Epidermal melanocyte (primary cell): ENCODE results near the gene TGIF2.

Experiments
- DNase-seq: peaks from one replicate; pipeline ENCODE4 v3.0.0; 2011; ENCODE audit warnings: low spot score; ENCODE audit not compliant: insufficient read length

TGIF2 gene

GRCh38 chr20:36573103-36573797, at the start of gene TGIF2:
Gene TGIF2, plus strand, starts transcription at chr20:36573597. Its CDS starts 5,178 bp downstream, at chr20:36578775.
- DNase-seq = peak; percentile 91

DNA sequence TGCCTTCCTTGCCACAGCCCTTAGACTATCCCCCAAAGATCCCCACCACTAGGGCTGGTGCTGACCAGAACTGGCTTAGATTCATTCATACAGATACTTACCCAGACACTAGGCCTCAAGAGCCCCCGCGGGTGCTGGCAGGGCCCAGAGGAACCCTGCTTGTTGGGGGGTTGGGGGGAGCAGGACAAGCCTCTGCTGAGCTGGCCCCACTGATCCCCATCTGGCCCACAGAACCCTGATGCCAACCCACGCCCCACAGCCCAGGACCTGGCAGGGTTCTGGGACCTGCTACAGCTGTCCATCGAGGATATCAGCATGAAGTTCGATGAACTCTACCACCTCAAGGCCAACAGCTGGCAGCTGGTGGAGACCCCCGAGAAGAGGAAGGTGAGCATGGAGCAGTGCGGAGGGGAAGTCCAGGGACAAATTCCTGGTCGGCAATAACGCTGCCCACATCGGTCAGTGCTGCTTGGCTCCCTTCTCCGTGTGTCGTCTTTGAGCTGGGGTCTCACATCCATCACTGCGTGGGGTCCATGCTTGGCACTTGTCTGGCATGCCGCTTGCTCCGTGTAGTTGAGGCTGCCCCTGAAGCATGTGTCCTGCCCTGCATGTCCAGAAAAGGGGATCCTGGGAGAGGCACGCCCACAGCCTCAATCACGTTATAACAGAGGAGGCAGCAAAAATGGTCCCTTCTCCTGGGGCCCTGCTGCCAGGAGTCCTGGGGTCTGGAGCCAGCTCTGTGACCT, 47.6 kb upstream of the TGIF2 start:
- no peak for DNase-seq

GRCh38 chr20:36526521-36527011, 46.8 kb upstream of the TGIF2 start:
- no peak for DNase-seq

DNA sequence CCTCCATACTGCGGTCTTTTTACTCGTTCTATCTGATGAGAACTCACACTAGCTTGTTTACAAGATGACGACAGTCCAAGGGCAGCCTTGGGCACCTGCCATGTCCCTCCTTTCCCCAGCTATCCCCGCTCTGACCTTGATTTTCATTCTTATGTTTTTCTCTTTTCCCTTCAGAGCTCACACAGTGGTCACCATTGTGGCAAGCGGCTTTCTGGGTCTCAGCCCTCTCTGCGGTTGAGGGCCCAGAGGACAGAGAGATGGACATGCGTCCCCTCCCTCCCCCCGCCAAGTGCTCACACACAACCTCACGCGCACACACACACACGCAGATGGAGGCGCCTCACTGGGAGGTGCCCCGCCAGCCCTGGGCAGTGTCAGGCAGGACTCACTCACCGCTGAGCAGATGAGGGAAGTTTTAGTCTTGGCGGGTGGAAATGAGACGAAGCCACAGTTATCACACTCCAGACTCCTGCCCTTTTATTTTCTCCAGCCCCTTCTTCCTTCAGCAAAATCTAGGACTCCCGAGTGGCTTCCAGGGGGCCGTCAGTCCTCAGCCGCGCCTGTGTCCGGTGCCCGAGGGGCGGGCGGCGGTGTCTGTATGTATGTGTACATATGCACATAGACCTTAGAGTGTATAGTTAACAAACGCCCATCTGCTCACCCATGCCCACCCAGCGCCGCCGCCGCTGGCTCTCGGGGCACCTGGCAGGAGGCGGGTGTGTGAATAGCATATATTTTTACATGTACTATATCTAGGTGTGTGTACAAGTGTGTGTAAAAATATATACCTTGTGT, 45.9 kb upstream of the TGIF2 start:
- DNase-seq = no peak

DNA sequence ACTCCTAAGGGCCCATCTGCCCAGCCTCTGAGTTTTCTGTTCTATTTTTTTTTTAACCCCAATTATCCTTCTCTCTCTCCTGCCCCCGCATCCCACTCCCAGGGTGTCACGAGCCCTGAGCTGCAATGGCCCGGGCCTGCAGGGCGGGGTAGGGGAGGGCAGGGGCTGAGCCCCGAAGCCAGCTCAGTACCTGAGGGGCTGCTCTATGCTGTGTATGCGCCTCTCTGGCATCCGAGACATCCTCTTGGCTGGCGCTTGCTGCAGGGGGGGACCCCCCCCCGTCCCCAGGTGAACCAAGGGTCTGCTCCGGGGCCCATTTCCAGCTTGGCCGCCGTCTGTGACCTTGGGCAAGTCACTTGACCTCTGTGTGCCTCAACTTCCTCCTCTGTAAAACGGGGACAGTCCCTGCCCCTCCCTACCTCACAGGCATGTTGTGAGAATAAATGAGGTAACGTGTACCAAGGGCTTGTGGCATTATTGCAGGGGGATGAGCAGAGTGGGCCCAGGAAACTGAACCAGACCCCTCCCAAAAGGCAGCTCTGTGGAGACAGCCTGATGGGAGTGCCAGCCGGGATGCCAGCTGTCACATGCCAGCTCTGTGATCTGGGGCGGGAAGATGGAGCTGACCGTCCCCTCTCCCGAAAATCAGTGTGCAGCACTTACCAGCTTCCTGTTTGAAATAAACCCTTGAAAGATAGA, 45.1 kb upstream of the TGIF2 start:
- no peak for DNase-seq

- DNase-seq = no peak
These were observed 44.5 kb upstream of the TGIF2 start for GRCh38 chr20:36528875-36529417.

- DNase-seq = no peak
These were observed 41.0 kb upstream of the TGIF2 start for GRCh38 chr20:36532388-36532787.

GRCh38 chr20:36532822-36533221, 40.6 kb upstream of the TGIF2 start:
- DNase-seq = no peak

DNA sequence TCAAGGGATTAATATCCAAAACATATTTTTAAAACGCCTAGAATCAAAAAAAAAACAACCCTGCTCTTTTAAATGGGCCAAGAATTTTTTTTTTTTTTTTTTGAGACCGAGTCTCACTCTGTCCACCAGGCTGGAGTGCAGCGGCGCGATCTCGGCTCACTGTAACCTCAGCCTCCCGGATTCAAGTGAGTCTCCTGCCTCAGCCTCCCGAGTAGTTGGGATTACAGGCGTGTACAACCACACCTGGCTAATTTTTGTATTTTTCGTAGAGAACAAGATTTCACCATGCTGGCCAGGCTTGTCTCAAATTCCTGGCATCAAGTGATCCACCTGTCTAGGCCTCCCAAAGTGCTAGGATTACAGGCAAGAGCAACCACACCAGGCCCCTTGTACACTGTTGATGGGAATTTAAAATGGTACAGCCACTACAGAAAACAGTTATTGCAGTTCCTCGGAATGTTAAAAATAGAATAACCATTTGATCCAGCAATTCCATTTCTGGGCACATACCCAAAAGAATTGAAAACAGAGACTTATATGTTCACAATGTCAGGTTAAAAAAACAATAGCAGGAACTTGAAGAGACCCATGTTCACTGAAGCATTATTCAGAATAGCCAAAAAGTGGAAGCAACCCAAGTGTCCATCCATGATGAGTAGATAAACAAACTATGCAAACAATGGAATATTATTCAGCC, 35.2 kb upstream of the TGIF2 start:
- DNase-seq = no peak

- DNase-seq = no peak
These were observed 32.7 kb upstream of the TGIF2 start for GRCh38 chr20:36540551-36541211.

DNA sequence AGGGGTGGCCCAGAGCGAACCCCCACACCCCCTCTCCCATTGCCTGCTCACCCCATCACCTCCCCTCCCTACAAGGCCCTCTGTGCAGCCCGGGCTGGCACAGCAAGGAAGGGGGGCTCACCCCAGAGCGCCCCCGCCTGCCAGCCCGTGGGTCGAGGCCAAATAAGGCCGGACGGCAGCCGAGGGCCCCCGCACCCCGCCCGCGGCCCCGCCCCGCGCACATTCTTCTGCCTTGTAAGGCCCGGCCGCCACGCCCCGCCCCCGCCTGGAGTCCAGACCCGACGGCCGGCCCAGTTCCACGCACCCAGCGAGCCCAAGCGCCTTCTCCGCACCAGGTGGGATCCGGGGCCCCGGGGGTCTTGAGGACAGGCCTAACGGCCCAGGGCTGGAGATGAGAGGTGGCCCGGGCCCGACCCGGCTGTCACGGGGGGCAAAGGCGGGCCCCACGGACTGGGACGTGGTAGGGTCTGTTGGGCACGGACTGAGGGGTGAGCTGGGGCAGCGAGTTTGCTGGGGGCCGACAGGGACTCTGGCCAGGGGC, 32.1 kb upstream of the TGIF2 start, which contains the start of gene MYL9:
MYL9 (plus strand) TSS at position 293 of the 541 bp plus-strand sequence. CDS start 3,366 bp downstream, outside the sequence.
- peak; percentile 72 for DNase-seq

DNA sequence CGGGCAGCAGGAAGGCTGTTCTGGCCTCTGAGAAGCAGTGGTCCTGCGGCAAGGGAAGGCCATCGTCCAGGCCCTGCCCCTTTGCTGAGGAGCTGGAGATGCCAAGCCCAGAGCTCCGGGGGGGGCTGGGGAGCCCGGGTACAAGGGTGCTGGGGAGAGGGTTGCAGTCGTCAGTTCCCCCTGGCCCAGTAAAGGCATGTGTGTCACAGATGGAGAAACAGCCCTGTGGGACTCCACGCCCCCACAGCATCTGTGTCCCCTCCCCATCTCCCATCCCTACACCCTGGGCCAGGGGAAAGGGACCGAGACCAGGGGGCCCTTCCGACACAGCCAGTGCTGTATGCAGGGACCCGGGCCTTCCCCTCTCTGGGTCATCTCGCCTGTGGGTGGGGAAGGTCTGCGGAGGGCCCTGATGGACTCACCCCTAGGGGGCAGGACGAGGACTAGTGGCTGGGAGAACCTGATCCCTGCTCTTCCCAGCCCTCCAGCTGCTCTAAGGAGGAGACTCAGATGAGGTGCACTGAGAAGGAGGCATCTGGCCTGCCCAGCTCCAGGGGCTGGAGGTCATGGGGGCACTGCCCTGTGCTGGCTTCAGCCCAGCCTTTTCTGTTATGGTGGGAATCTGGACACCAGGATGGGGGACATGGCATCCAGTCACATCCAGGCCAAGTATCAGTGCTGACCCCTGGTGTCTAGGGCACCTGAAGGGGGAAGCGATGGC, 31.5 kb upstream of the TGIF2 start:
- DNase-seq = no peak

DNA sequence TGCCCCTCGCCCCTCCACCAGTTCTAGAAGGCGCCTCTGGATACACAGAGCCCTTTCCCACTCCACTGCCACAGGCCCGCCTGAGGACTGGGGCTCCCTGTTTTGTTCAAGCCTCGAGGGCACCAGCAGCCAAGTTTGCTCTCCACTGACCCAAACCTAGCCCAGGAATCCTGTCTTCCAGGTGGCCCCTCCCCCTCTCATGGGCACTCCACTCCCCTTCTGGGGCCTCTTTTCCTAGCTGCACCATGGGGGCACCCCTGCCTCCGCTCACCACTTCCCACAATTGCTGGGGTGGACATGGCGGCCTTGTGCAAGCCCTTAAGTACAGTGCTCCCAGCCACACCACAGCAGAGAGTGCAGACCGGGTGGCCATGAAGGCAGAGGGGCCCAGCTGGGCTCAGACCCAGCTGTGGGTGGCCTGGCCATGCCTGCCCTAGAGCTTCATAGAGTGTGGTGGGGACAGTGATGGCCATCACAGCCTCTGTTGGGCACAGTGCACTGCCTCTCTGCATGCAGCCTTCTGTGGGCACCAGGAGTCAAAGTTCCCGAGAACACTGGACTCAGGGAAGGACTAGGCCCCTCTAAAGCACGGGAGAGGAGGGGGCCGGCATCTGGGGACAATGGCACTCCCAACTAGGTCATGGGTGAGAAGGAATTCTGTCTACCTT, 30.7 kb upstream of the TGIF2 start:
- no peak for DNase-seq

- DNase-seq = no peak
These were observed 29.9 kb upstream of the TGIF2 start for GRCh38 chr20:36543184-36544133.

DNA sequence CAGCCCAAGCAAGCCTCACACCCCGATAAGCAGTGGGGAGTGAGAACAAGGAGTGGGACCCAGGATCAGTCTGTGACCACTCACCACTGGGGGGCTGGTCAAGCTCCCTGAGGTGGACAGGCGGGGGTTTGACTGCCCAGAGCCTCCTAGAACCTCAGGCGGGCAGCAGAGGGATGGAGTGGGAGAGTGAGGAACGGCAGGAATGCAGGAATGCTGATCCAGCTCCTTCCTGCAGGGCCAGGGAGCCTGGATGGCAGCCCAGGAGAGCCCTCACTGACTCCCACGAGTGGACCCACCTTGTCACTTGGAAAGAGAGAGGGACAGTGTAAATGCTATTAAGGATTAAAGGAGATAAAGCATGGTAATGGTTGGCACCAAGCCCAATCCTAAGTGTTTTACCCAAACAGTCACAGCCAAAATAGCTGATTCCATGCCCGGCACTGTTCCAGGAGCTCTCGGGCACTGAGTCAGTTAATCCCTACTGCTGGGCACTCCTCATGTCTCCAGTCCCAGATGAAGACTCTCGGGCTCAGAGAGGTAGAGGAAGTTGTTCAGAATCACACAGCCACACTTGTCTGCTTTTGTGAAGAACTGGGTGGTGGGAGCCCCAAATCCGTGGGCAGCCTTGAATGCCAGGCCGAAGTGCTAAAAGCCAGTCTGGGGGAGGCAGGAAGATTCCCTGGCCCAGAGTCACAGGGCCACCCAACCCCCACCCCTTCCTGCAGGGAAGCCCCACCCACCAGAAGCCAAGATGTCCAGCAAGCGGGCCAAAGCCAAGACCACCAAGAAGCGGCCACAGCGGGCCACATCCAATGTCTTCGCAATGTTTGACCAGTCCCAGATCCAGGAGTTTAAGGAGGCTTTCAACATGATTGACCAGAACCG, 29.0 kb upstream of the TGIF2 start:
- no peak for DNase-seq

GRCh38 chr20:36546111-36546736, 27.2 kb upstream of the TGIF2 start:
- DNase-seq = no peak
